Lung (tissue), 12 donors: ENCODE measurements around the gene SDR42E2. TPM values are rescaled to one million over a fixed set of nuclear protein-coding genes. Genes with fewer than 3 reads are reported as not detected.

Source experiments
- ATAC-seq: fragments of 200-7000 bp; cut with Tn5 transposase; one replicate; pipeline ENCODE4 v1.9.1; 2020; ENCODE audit warnings: moderate number of reproducible peaks; ENCODE audit not compliant: insufficient read depth, low FRiP score
- DNase-seq, 3 donors: peaks; one replicate each; pipeline ENCODE4 v3.0.0-alpha.2; 2013 to 2017
- H3K27ac ChIP-seq, 2 donors: one replicate each; pipeline ENCODE4 v1.5.1; 2013; ENCODE audit warnings: mild to moderate bottlenecking in 2 of 2, moderate library complexity in 2 of 2, control low read depth in 1 of 2, inconsistent platforms in 1 of 2, low read depth in 1 of 2, low read length in 1 of 2
- H3K27me3 ChIP-seq, 3 donors: one replicate each; pipeline ENCODE4 v1.5.1; 2013; ENCODE audit warnings: low read length in 2 of 3; ENCODE audit not compliant: control insufficient read depth in 3 of 3, insufficient read depth in 3 of 3
- H3K36me3 ChIP-seq, 4 donors: one replicate each; pipeline ENCODE4 v1.5.1; 2013; ENCODE audit warnings: low read length in 4 of 4, mild to moderate bottlenecking in 1 of 4, moderate library complexity in 1 of 4; ENCODE audit not compliant: control insufficient read depth in 4 of 4, insufficient read depth in 4 of 4
- H3K4me1 ChIP-seq, 5 donors: one replicate each; pipeline ENCODE4 v1.5.1; 2013; ENCODE audit warnings: low read length in 5 of 5, mild to moderate bottlenecking in 2 of 5, moderate library complexity in 1 of 5; ENCODE audit not compliant: control insufficient read depth in 5 of 5, insufficient read depth in 5 of 5
- H3K4me3 ChIP-seq: one replicate; pipeline ENCODE4 v1.5.1; 2013; ENCODE audit warnings: mild to moderate bottlenecking, control low read depth, moderate library complexity
- H3K9ac ChIP-seq, 2 donors: one replicate each; pipeline ENCODE4 v1.5.1; 2013; ENCODE audit warnings: low read length in 2 of 2, control low read depth in 1 of 2; ENCODE audit not compliant: insufficient read depth in 1 of 2
- H3K9me3 ChIP-seq, 4 donors: one replicate each; pipeline ENCODE4 v1.5.1; 2013; ENCODE audit warnings: low read length in 3 of 4, mild to moderate bottlenecking in 1 of 4, moderate library complexity in 1 of 4; ENCODE audit not compliant: control insufficient read depth in 4 of 4, insufficient read depth in 3 of 4
- WGBS, 2 donors: extraction: QIAGEN DNeasy Blood & Tissue Kit; methylation state at CpG; one replicate each; pipeline ENCODE4 v1.1.7; 2013; 5-methylcytosine and 5-hydroxymethylcytosine counted together
- polyA plus RNA-seq, 2 donors: library from polyadenylated mRNA; stranded (reverse); fragments of 200-250 nt; gene quantifications; one replicate each; pipeline ENCODE4 v1.2.1, GENCODE V29; 2013
- total RNA-seq, 2 donors: library from RNA; depleted of rRNA in 1 of 2; stranded (reverse); fragments of >200 nt in 1 of 2; gene quantifications; one replicate each; pipeline ENCODE4 v1.2.1, GENCODE V29; 2014 to 2021
- TF ChIP-seq, protein P1 (sequence below): IDR thresholded peaks from 2 replicates; pipeline ENCODE4 v1.5.1; 2012; ENCODE audit warnings: mild to moderate bottlenecking; ENCODE audit errors: control extremely low read depth, extremely low read depth
- donor health status: control.
- donor health status: control.
- donor health status: Bipolar disorder and iron deficiency.
- donor health status: healthy.
- donor health status: DM: yes; HTN: yes; CAD: no.

Gene SDR42E2
- total and polyA plus RNA-seq, 4 donors, result 0.10 to 0.64 (median 0.11) TPM; not detected in 1

DNA sequence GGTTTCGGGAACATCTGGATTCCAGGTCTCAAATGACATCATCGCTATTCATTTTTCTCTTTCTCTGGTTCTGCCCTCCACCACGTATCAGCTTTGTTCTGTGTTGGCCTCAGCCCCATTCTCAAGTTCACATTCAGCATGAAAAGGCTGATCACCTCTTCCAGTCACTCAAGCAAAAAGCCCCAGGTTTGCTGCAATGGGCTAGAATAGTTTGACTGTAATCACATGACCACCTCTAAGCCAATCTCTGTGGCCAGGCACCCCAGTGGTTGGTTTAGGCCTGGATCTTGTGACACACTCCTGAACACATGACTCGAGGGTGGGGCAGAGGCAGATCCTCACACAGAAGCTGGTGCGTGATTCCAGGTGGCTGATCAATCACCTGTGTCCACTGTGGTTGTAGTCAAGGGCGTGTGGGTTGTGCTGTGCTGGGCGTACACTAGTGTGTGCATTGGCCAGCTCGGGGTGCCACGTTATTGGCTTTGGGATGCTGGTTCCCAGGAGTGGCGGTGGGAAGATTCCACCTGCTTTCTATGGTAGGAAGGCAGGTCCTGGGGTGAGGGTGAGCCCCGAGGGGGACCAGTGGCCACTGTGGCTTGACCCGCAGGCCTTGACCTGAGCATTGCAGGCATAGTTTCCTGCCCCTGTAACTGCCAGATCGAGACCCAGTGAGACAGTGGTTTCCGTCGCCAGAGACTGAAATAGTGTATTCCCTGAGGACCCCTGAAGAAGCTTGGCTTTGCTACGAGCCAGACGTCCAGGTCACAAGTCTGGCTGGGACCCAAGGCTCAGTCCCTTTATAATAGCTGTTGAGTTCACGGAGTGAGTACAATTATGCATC, 55.8 kb downstream of the SDR42E2 start:
- ATAC-seq (no peak), DNase-seq (no peak)
- WGBS, 2 donors, result 86 to 90% methylated on average over 18 of the region's 18 CpGs
- H3K4me1 ChIP-seq, result peaks cover 0 to 12% (median 5%) of the 10 kb centered on the region in 5 donors
- TF ChIP-seq, protein P1, sequence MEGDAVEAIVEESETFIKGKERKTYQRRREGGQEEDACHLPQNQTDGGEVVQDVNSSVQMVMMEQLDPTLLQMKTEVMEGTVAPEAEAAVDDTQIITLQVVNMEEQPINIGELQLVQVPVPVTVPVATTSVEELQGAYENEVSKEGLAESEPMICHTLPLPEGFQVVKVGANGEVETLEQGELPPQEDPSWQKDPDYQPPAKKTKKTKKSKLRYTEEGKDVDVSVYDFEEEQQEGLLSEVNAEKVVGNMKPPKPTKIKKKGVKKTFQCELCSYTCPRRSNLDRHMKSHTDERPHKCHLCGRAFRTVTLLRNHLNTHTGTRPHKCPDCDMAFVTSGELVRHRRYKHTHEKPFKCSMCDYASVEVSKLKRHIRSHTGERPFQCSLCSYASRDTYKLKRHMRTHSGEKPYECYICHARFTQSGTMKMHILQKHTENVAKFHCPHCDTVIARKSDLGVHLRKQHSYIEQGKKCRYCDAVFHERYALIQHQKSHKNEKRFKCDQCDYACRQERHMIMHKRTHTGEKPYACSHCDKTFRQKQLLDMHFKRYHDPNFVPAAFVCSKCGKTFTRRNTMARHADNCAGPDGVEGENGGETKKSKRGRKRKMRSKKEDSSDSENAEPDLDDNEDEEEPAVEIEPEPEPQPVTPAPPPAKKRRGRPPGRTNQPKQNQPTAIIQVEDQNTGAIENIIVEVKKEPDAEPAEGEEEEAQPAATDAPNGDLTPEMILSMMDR, result no peak
- no peaks in the 10 kb centered on the region for H3K27me3 ChIP-seq
- H3K9ac ChIP-seq, result no peak overlapping the region
- peaks cover 0 to 2% (median 0%) of the 10 kb centered on the region in 4 donors for H3K9me3 ChIP-seq
- H3K36me3 ChIP-seq, result peaks cover 0 to 7% (median 0%) of the 10 kb centered on the region in 4 donors
- no peak overlapping the region for H3K4me3 ChIP-seq
- no peak overlapping the region for H3K27ac ChIP-seq

DNA sequence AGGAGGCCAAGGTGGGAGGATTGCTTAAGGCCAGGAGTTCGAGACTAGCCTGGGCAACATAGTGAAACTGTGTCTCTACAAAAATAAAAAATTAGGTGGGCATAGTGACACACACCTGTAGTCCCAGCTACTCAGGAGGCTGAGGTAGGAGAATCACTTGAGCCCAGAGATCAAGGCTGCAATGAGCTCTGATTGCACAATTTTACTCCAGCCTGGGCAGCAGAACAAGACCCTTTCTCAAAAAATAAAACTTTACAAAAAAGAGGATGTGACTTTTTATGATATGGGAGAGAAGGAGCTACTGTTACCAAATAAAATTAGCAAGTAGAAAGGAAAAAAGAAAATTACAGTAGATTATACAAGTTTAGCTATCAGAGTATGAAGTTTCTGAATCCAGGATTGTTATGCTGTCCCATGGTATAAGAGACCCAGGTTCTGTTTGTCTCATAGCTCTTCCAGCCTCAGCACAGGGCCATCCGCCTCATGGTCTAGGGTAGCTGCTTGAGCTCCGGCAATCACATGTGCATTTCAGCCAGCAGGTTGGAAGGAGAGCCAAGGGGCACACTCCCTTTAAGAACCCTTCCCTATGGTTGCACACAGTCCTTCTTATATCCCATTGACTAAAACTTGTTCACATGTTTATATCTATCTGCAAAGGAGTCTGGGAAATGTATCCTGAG, 57.2 kb downstream of the SDR42E2 start:
- peaks cover 0 to 2% (median 0%) of the 10 kb centered on the region in 4 donors for H3K9me3 ChIP-seq
- 92 to 94% methylated on average over 3 of the region's 3 CpGs for WGBS, 2 donors
- no peak for ATAC-seq
- no peak overlapping the region for H3K9ac ChIP-seq
- H3K36me3 ChIP-seq, result peaks cover 0 to 7% (median 0%) of the 10 kb centered on the region in 4 donors
- no peak for DNase-seq
- H3K27me3 ChIP-seq, result no peaks in the 10 kb centered on the region
- TF ChIP-seq, protein P1, result no peak
- no peak overlapping the region for H3K4me3 ChIP-seq
- peak overlapping the region in 1 of 2 donors; percentile 41 for H3K27ac ChIP-seq
- H3K4me1 ChIP-seq, result peaks cover 0 to 12% (median 5%) of the 10 kb centered on the region in 5 donors

DNA sequence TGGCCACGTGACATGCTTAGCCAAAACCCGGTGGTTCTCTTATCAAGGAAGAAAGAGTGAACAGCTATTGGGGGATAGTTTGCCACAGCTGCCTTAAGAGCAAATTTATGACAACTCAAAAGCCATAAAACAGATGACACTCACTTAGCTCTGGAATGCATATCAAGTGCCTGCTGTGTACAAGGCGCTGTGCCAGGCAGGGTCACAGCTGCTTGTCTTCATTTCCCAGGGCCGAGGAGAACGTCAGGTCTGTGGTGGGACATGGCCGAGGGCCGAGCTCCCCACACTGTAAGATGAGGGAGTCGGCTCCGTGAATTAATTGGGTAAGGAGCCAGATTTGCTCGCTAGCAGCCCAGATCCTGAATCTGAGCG, 57.7 kb downstream of the SDR42E2 start:
- DNase-seq (peak; percentile 97 to 99 (median 99)), ATAC-seq (no peak)
- Histone ChIP-seq H3K27me3 (no peaks in the 10 kb centered on the region), H3K9ac (no peak overlapping the region), H3K4me1 (peaks cover 0 to 14% (median 5%) of the 10 kb centered on the region in 5 donors), H3K4me3 (no peak overlapping the region), H3K36me3 (peaks cover 0 to 5% (median 0%) of the 10 kb centered on the region in 4 donors), H3K27ac (peak overlapping the region; percentile 10 to 27), H3K9me3 (peaks cover 0 to 2% (median 0%) of the 10 kb centered on the region in 4 donors)
- TF ChIP-seq, protein P1, result no peak
- 72 to 83% methylated on average over 11 of the region's 11 CpGs for WGBS, 2 donors
